ENCODE data around the gene KCNS3. TPM values are rescaled to one million over a fixed set of nuclear protein-coding genes. Genes with fewer than 3 reads are reported as not detected.
"Not testable (repeated sequence)": the region's sequence is repeated elsewhere in the genome, so short reads cannot be mapped to it uniquely, and the experiment has no call there.

Gene KCNS3
- total and polyA plus RNA-seq, 8 donors = 3.3 to 16.4 (median 6.1) TPM

- no peak for ATAC-seq
- H3K27ac ChIP-seq = no peak overlapping the region
- no peak for DNase-seq
- no peak for FAIRE-seq
- no peaks in the 10 kb centered on the region for H3K9me3 ChIP-seq
- no peak for TF ChIP-seq CTCF (IDR thresholded peaks at IDR 0.05)
- 72 to 81% methylated on average over 5 of the region's 5 CpGs for WGBS, 2 donors
- no peaks in the 10 kb centered on the region for H3K27me3 ChIP-seq
- no peaks in the 10 kb centered on the region for H3K36me3 ChIP-seq
- no peak overlapping the region for H3K4me3 ChIP-seq
- no peaks in the 10 kb centered on the region for H3K4me1 ChIP-seq
- intact Hi-C loops (cut with DNase I) = no loop called here
Observed at GRCh38 chr2:17959833-17960232, 81.4 kb downstream of the KCNS3 start.

GRCh38 chr2:17960925-17961324 is 82.5 kb downstream of the KCNS3 start:
- intact Hi-C loops (cut with DNase I) = no loop called here
- H3K27me3 ChIP-seq = no peaks in the 10 kb centered on the region
- H3K4me3 ChIP-seq = no peak overlapping the region
- no peak for ATAC-seq
- no peak for DNase-seq
- no peaks in the 10 kb centered on the region for H3K36me3 ChIP-seq
- no peak for FAIRE-seq
- H3K9me3 ChIP-seq = no peaks in the 10 kb centered on the region
- no peaks in the 10 kb centered on the region for H3K4me1 ChIP-seq
- TF ChIP-seq CTCF (IDR thresholded peaks at IDR 0.05) = no peak
- no peak overlapping the region for H3K27ac ChIP-seq
- WGBS, 2 donors = 67 to 86% methylated on average over 6 of the region's 6 CpGs

GRCh38 chr2:17961789-17962188 is 83.3 kb downstream of the KCNS3 start:
- Histone ChIP-seq H3K27ac (no peak overlapping the region), H3K9me3 (no peaks in the 10 kb centered on the region), H3K27me3 (no peaks in the 10 kb centered on the region), H3K4me3 (no peak overlapping the region), H3K36me3 (no peaks in the 10 kb centered on the region), H3K4me1 (no peaks in the 10 kb centered on the region)
- DNase-seq (no peak), ATAC-seq (no peak), FAIRE-seq (no peak)
- 67 to 81% methylated on average over 2 of the region's 2 CpGs for WGBS, 2 donors
- no peak for TF ChIP-seq CTCF (IDR thresholded peaks at IDR 0.05)
- intact Hi-C loops (cut with DNase I) = no loop called here

GRCh38 chr2:17962876-17963275 is 84.4 kb downstream of the KCNS3 start:
- no peak overlapping the region for H3K27ac ChIP-seq
- H3K4me1 ChIP-seq = no peaks in the 10 kb centered on the region
- no peak overlapping the region for H3K4me3 ChIP-seq
- intact Hi-C loops (cut with DNase I) = no loop called here
- FAIRE-seq (no peak), ATAC-seq (no peak), DNase-seq (no peak)
- H3K9me3 ChIP-seq = no peaks in the 10 kb centered on the region
- H3K36me3 ChIP-seq = no peaks in the 10 kb centered on the region
- no peaks in the 10 kb centered on the region for H3K27me3 ChIP-seq
- 6 to 13% methylated on average over 2 of the region's 2 CpGs for WGBS, 2 donors
- TF ChIP-seq CTCF (IDR thresholded peaks at IDR 0.05) = no peak

- ATAC-seq; H3K4me3 ChIP-seq; H3K4me1 ChIP-seq; H3K9me3 ChIP-seq; H3K27ac ChIP-seq; FAIRE-seq; H3K36me3 ChIP-seq; intact Hi-C loops (cut with DNase I); H3K27me3 ChIP-seq; DNase-seq: not testable (repeated sequence)
- 86% methylated on average over 15 to 16 of the region's 16 CpGs for WGBS, 2 donors
Observed at GRCh38 chr2:17963571-17963970, 85.1 kb downstream of the KCNS3 start.

GRCh38 chr2:17965196-17965595 is 86.7 kb downstream of the KCNS3 start:
- Histone ChIP-seq H3K4me3 (no peak overlapping the region), H3K4me1 (no peaks in the 10 kb centered on the region), H3K27me3 (no peaks in the 10 kb centered on the region), H3K36me3 (no peaks in the 10 kb centered on the region), H3K9me3 (no peaks in the 10 kb centered on the region), H3K27ac (no peak overlapping the region)
- no peak for FAIRE-seq
- TF ChIP-seq CTCF (IDR thresholded peaks at IDR 0.05) = no peak
- 72 to 83% methylated on average over 3 of the region's 3 CpGs for WGBS, 2 donors
- no peak for ATAC-seq
- DNase-seq = no peak
- intact Hi-C loops (cut with DNase I) = no loop called here

Data from pancreas (tissue), 10 donors.